NT2/D1 (cell line): ENCODE data around the gene TRIM40.

ENCODE experiments used
- SUZ12 ChIP-seq: IDR thresholded peaks from 2 replicates; pipeline ENCODE4 v1.6.1; 2011; ENCODE audit not compliant: insufficient read length, insufficient read depth; ENCODE audit errors: extremely low read depth
- YY1 ChIP-seq: IDR thresholded peaks from 2 replicates; pipeline ENCODE4 v1.6.1; 2011; ENCODE audit not compliant: insufficient read length, insufficient read depth
- ZNF274 ChIP-seq: IDR thresholded peaks from 2 replicates; pipeline ENCODE4 v1.6.1; 2011; ENCODE audit warnings: mild to moderate bottlenecking, low read depth, low read length

DNA sequence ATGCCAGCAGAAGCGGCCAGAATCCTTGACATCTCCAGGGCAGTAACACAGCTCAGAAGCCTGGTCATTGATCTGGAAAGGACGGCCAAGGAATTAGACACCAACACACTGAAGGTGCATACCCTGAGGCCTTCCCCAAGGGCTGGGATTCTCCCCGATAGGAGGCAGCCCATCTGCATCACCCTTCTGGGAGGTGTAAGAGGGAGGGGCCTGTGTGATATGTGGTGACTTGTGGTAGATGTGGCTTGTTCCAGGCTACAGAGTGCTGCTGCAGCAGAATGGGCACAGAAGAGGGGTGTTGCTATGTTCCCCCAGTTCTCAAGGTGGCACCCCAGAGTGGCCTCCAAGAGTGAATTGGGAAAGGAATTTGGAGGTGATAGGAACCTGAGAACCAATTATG is 11.2 kb downstream of the TRIM40 start:
- TF ChIP-seq ZNF274 (no peak), SUZ12 (no peak), YY1 (no peak)
